PC-9 (cell line): ENCODE results near the gene ITGA6. TPM values are rescaled to one million over a fixed set of nuclear protein-coding genes. Genes with fewer than 3 reads are reported as not detected.

Source experiments
- BruUV-seq: library from RNA; stranded (reverse); fragments of 400-500 nt; replicated peaks from 2 replicates; lab custom pipeline; 2021; lab: Mats Ljungman, UMichigan
- CTCF ChIA-PET: fragments of 300-600 bp; sonication (Branson Sonifier 250); formaldehyde crosslinking; loops from one replicate; lab custom pipeline; 2022; ENCODE audit warnings: antibody characterized with exemption; lab: Charles Lee
- POLR2A ChIA-PET: fragments of 300-600 bp; sonication (Branson Sonifier 250); formaldehyde crosslinking; loops from one replicate; lab custom pipeline; 2022; ENCODE audit warnings: antibody characterized with exemption; ENCODE audit not compliant: unreplicated experiment; lab: Charles Lee
- DNase-seq, 2 experiments: peaks; one replicate each; pipeline versions ENCODE4 v3.0.0 to v3.0.0-alpha.2; 2015 to 2022; ENCODE audit warnings: mixed read lengths in 1 of 2
- H2AFZ ChIP-seq: fragments of 200-600 bp; sonication (generic); 2 replicates; pipeline ENCODE4 v1.8.1; 2017; ENCODE audit warnings: antibody characterized with exemption
- H3F3A ChIP-seq: fragments of 200-600 bp; sonication (generic); 2 replicates; pipeline ENCODE4 v1.8.1; 2017; ENCODE audit warnings: antibody characterized with exemption, mild to moderate bottlenecking, low read depth; ENCODE audit not compliant: insufficient read depth
- H3K27ac ChIP-seq: fragments of 200-600 bp; sonication (generic); 2 replicates; pipeline ENCODE4 v1.6.1; 2016; ENCODE audit warnings: mixed run types
- H3K27me3 ChIP-seq: fragments of 200-600 bp; sonication (generic); 2 replicates; pipeline ENCODE4 v1.6.1; 2016; ENCODE audit warnings: low read depth, mixed run types; ENCODE audit not compliant: insufficient read depth
- H3K36me3 ChIP-seq: fragments of 200-600 bp; sonication (generic); 2 replicates; pipeline ENCODE4 v1.6.1; 2016; ENCODE audit warnings: low read depth, mixed run types
- H3K4me1 ChIP-seq: fragments of 200-600 bp; sonication (generic); replicated peaks from 2 replicates; pipeline ENCODE4 v1.6.1; 2016; ENCODE audit warnings: mixed run types; ENCODE audit not compliant: insufficient read depth
- H3K4me2 ChIP-seq: fragments of 200-600 bp; sonication (generic); 2 replicates; pipeline ENCODE4 v1.6.1; 2017; ENCODE audit warnings: mixed run types
- H3K4me3 ChIP-seq: fragments of 200-600 bp; sonication (generic); 2 replicates; pipeline ENCODE4 v1.6.1; 2016; ENCODE audit warnings: mixed run types
- H3K79me2 ChIP-seq: fragments of 200-600 bp; sonication (generic); 2 replicates; pipeline ENCODE4 v1.6.1; 2017; ENCODE audit warnings: low read depth, mixed run types
- H3K9me2 ChIP-seq: fragments of 200-600 bp; sonication (generic); 2 replicates; pipeline ENCODE4 v1.8.1; 2017; ENCODE audit warnings: mild to moderate bottlenecking; ENCODE audit not compliant: insufficient read depth
- H3K9me3 ChIP-seq: fragments of 200-600 bp; sonication (generic); 2 replicates; pipeline ENCODE4 v1.8.1; 2016; ENCODE audit warnings: low read depth; ENCODE audit not compliant: insufficient read depth
- H4K20me1 ChIP-seq: fragments of 200-600 bp; sonication (generic); 2 replicates; pipeline ENCODE4 v1.8.1; 2017; ENCODE audit not compliant: insufficient read depth
- EZH2 ChIP-seq: fragments of 200-600 bp; sonication (generic); IDR thresholded peaks from 2 replicates; pipeline ENCODE4 v1.8.0; 2017; ENCODE audit warnings: antibody characterized with exemption, low read depth
- intact Hi-C: fragments of 100-400 bp; cut with micrococcal nuclease; formaldehyde crosslinking; loops from one replicate; pipeline ENCODE4 v1.10.0; 2022; ENCODE audit not compliant: unreplicated experiment
- total RNA-seq: library from RNA; stranded (reverse); gene quantifications from 2 replicates; pipeline ENCODE4 v1.2.3, GENCODE V29; 2021
- TF ChIP-seq, protein P1 (sequence below): fragments of 200-600 bp; sonication (generic); conservative IDR thresholded peaks from 2 replicates; pipeline ENCODE4 v1.6.1; 2017; ENCODE audit warnings: mixed run types, antibody characterized with exemption, mild to moderate bottlenecking, moderate library complexity

ITGA6 gene
- total RNA-seq, 1 experiment from 2014 or later, result 213 TPM

DNA sequence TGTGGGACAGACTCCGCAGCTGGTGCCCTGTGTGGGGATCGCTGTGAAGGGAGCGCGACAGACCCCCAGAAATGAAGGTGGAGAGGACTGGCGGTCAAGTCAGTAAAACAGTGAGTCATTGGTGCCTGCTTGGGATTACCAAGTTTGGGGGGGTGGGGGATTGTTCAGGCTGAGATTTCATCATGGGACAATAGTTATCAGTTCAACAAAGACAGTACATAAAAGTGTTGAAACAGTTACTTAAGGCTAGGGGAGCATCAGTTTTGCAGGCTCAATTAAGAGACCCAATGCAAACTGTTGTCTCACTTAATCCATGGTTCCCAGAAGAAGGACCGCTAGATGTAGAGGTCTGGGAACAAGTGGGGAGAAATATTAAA is 86.1 kb downstream of the ITGA6 start:
- no peak for DNase-seq
- H4K20me1 ChIP-seq, result no peaks in the 10 kb centered on the region
- no peak overlapping the region for H2AFZ ChIP-seq
- H3K36me3 ChIP-seq, result no peaks in the 10 kb centered on the region
- H3K4me1 ChIP-seq, result peaks cover 8% of the 10 kb centered on the region
- intact Hi-C loops, result no loop called here
- BruUV-seq, result no TSS peak
- TF ChIP-seq, protein P1, sequence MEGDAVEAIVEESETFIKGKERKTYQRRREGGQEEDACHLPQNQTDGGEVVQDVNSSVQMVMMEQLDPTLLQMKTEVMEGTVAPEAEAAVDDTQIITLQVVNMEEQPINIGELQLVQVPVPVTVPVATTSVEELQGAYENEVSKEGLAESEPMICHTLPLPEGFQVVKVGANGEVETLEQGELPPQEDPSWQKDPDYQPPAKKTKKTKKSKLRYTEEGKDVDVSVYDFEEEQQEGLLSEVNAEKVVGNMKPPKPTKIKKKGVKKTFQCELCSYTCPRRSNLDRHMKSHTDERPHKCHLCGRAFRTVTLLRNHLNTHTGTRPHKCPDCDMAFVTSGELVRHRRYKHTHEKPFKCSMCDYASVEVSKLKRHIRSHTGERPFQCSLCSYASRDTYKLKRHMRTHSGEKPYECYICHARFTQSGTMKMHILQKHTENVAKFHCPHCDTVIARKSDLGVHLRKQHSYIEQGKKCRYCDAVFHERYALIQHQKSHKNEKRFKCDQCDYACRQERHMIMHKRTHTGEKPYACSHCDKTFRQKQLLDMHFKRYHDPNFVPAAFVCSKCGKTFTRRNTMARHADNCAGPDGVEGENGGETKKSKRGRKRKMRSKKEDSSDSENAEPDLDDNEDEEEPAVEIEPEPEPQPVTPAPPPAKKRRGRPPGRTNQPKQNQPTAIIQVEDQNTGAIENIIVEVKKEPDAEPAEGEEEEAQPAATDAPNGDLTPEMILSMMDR, result no peak
- TF ChIP-seq EZH2, result no peak
- CTCF ChIA-PET, result interaction anchor here (0.7 kb wide), 1 partner anchor 713 kb away, joined by 18 read pairs; no protein-coding TSS in a partner anchor
- no peak overlapping the region for H3K4me3 ChIP-seq
- H3K27me3 ChIP-seq, result no peaks in the 10 kb centered on the region
- H3K79me2 ChIP-seq, result no peaks in the 10 kb centered on the region
- no peaks in the 10 kb centered on the region for H3F3A ChIP-seq
- H3K9me2 ChIP-seq, result no peaks in the 10 kb centered on the region
- no peak overlapping the region for H3K4me2 ChIP-seq
- peaks cover 21% of the 10 kb centered on the region for H3K9me3 ChIP-seq
- H3K27ac ChIP-seq, result no peak overlapping the region
- POLR2A ChIA-PET, result no interaction called here

DNA sequence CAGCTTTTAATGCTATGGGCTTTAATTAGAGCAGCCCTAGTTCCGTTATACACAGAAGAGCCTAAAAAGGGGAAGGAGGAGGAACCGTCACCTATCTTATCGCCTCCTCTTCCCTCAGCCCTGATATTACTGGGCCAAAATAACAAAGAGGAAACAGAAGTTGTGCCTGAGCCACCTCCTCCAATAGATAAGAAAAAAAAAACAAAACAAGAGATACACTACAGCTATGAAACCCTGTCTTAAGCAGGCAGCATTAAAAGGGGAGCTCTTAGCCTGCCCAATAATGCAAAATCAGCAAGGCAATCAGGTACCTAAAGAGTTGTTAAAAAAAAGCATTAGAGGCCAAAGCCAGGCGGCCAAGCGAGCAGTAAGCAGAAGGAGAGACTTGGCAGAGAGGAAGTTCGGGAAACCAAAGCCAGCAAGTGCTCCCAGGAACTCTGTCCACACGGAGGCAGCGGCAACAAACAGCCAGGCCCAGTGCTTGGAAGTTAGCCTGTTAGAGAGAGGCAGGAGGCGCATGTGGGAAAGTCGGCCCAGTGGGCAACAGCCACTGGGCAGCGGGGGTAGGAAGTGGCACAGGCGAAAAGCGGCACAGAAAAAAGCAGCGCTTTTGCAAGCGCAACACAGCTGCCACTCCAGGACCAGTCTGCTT is 86.7 kb downstream of the ITGA6 start:
- no TSS peak for BruUV-seq
- Histone ChIP-seq H3K4me3 (no peak overlapping the region), H3K27ac (no peak overlapping the region), H3K79me2 (no peaks in the 10 kb centered on the region), H3K9me2 (no peaks in the 10 kb centered on the region), H3K4me1 (peaks cover 8% of the 10 kb centered on the region), H3F3A (no peaks in the 10 kb centered on the region), H3K4me2 (no peak overlapping the region), H3K36me3 (no peaks in the 10 kb centered on the region), H2AFZ (no peak overlapping the region), H4K20me1 (no peaks in the 10 kb centered on the region), H3K27me3 (no peaks in the 10 kb centered on the region), H3K9me3 (peaks cover 21% of the 10 kb centered on the region)
- TF ChIP-seq, protein P1, result no peak
- TF ChIP-seq EZH2, result no peak
- DNase-seq, result no peak
- CTCF ChIA-PET, result no interaction called here
- POLR2A ChIA-PET, result no interaction called here
- intact Hi-C loops, result no loop called here

DNA sequence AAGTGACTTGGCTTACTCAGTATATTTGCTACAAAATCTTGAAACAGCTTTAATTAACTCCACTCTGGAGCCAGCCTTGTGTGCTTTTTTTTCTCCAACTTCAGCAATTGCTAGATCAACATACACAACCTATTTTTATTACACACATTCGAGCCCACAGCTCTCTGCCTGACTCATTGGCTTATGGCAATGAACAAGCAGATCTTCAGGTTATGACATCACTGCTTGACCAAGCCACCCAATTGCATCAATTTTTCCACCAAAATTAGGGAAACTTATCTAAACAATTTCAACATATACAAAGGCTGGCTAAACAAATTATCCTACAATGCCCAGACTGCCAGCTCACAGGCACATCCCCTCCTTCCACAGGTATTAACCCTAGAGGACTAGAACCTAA is 88.9 kb downstream of the ITGA6 start:
- Histone ChIP-seq H3K27ac (no peak overlapping the region), H3K9me3 (peaks cover 18% of the 10 kb centered on the region), H3F3A (no peaks in the 10 kb centered on the region), H2AFZ (no peak overlapping the region), H3K36me3 (no peaks in the 10 kb centered on the region), H3K9me2 (no peaks in the 10 kb centered on the region), H3K79me2 (no peaks in the 10 kb centered on the region), H3K4me2 (no peak overlapping the region), H3K4me1 (peaks cover 8% of the 10 kb centered on the region), H4K20me1 (no peaks in the 10 kb centered on the region), H3K27me3 (no peaks in the 10 kb centered on the region), H3K4me3 (no peak overlapping the region)
- CTCF ChIA-PET, result no interaction called here
- POLR2A ChIA-PET, result no interaction called here
- no TSS peak for BruUV-seq
- TF ChIP-seq, protein P1, result no peak
- no peak for TF ChIP-seq EZH2
- intact Hi-C loops, result no loop called here
- DNase-seq, result peak in 1 of 2 experiments; percentile 56
